ENCODE measurements around the gene SLCO3A1. TPM values are rescaled to one million over a fixed set of nuclear protein-coding genes. Genes with fewer than 3 reads are reported as not detected.

Gene SLCO3A1
- total and polyA plus RNA-seq, 2 donors (not counting 1 experiment from before 2014, with no cell fraction given) = 8.1 to 16.8 TPM

- no peaks in the 10 kb centered on the region for H3K4me1 ChIP-seq (ENCODE audit: control insufficient read depth, extremely low read depth, insufficient read depth, low read length)
- TF ChIP-seq CTCF (conservative IDR thresholded peaks at IDR 0.05 in 1 of 2, IDR thresholded peaks at IDR 0.05 in 1 of 2; ENCODE audit: low read depth in 1 of 2, low read length in 2 of 2) (no peak), EZH2 (IDR thresholded peaks at IDR 0.05; ENCODE audit: low read length, missing control alignments) (no peak)
- H3K79me2 ChIP-seq (ENCODE audit: control insufficient read depth, insufficient read depth, low read length) = no peaks in the 10 kb centered on the region
- H3K9me3 ChIP-seq (ENCODE audit: control insufficient read depth, insufficient read depth, low read depth, low read length) = no peaks in the 10 kb centered on the region
- no peaks in the 10 kb centered on the region for H4K20me1 ChIP-seq (ENCODE audit: control insufficient read depth, extremely low read depth, insufficient read depth, low read length)
- no peaks in the 10 kb centered on the region for H3K27me3 ChIP-seq (ENCODE audit: control insufficient read depth, insufficient read depth, low read length)
- H3K27ac ChIP-seq (ENCODE audit: insufficient read depth, low read length) = no peak overlapping the region
- DNase-seq (ENCODE audit: low read depth in 2 of 2) = no peak
- H2AFZ ChIP-seq (ENCODE audit: low read length) = no peak overlapping the region
- H3K36me3 ChIP-seq (ENCODE audit: control insufficient read depth, insufficient read depth, low read length) = no peaks in the 10 kb centered on the region
- no peak overlapping the region for H3K4me3 ChIP-seq (replicated peaks in 1 of 4; ENCODE audit: control extremely low read depth in 1 of 4, insufficient read depth in 1 of 4, low read depth in 3 of 4, low read length in 4 of 4)
- no peak overlapping the region for H3K4me2 ChIP-seq (ENCODE audit: extremely low read depth, insufficient read depth, low read length)
- H3K9ac ChIP-seq (ENCODE audit: insufficient read depth, low read length) = no peak overlapping the region
Measured at GRCh38 chr15:92044203-92044909, 190.8 kb downstream of the SLCO3A1 start.

DNA sequence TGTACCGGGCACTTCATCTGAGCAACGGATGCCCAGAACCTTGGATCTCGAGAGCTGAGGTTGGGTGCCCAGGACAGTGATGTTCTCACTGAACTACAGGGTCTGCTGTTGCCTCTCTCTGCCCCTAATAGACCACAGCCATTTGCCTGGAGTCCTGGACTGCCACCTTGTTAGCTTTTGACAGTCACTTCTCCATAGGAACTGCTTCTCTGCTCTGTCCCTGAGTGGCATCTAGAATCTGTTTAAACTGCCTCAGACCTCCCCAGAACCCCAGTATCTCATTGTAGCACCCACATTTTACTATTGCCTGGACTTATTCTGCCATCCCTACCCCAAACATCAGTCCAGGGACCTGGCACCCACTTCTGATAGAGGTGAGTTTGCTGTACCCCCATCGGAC lies 194.4 kb downstream of the SLCO3A1 start:
- no peak for DNase-seq (ENCODE audit: low read depth in 2 of 2)
- H3K36me3 ChIP-seq (ENCODE audit: control insufficient read depth, insufficient read depth, low read length) = no peaks in the 10 kb centered on the region
- no peak overlapping the region for H3K4me2 ChIP-seq (ENCODE audit: extremely low read depth, insufficient read depth, low read length)
- H3K27ac ChIP-seq (ENCODE audit: insufficient read depth, low read length) = no peak overlapping the region
- no peaks in the 10 kb centered on the region for H3K79me2 ChIP-seq (ENCODE audit: control insufficient read depth, insufficient read depth, low read length)
- TF ChIP-seq CTCF (conservative IDR thresholded peaks at IDR 0.05 in 1 of 2, IDR thresholded peaks at IDR 0.05 in 1 of 2; ENCODE audit: low read depth in 1 of 2, low read length in 2 of 2) = no peak
- TF ChIP-seq EZH2 (IDR thresholded peaks at IDR 0.05; ENCODE audit: low read length, missing control alignments) = no peak
- no peak overlapping the region for H3K9ac ChIP-seq (ENCODE audit: insufficient read depth, low read length)
- H3K4me1 ChIP-seq (ENCODE audit: control insufficient read depth, extremely low read depth, insufficient read depth, low read length) = no peaks in the 10 kb centered on the region
- H3K4me3 ChIP-seq (replicated peaks in 1 of 4; ENCODE audit: control extremely low read depth in 1 of 4, insufficient read depth in 1 of 4, low read depth in 3 of 4, low read length in 4 of 4) = no peak overlapping the region
- H3K27me3 ChIP-seq (ENCODE audit: control insufficient read depth, insufficient read depth, low read length) = no peaks in the 10 kb centered on the region
- no peak overlapping the region for H2AFZ ChIP-seq (ENCODE audit: low read length)
- no peaks in the 10 kb centered on the region for H3K9me3 ChIP-seq (ENCODE audit: control insufficient read depth, insufficient read depth, low read depth, low read length)
- no peaks in the 10 kb centered on the region for H4K20me1 ChIP-seq (ENCODE audit: control insufficient read depth, extremely low read depth, insufficient read depth, low read length)

- Histone ChIP-seq H3K4me3 (replicated peaks in 1 of 4; ENCODE audit: control extremely low read depth in 1 of 4, insufficient read depth in 1 of 4, low read depth in 3 of 4, low read length in 4 of 4) (no peak overlapping the region), H3K27me3 (ENCODE audit: control insufficient read depth, insufficient read depth, low read length) (no peaks in the 10 kb centered on the region), H2AFZ (ENCODE audit: low read length) (no peak overlapping the region)
Measured at GRCh38 chr15:92048739-92049138, 195.2 kb downstream of the SLCO3A1 start.

More at GRCh38 chr15:92048739-92049138, 195.2 kb downstream of the SLCO3A1 start:
- H4K20me1 ChIP-seq (ENCODE audit: control insufficient read depth, extremely low read depth, insufficient read depth, low read length) = no peaks in the 10 kb centered on the region
- TF ChIP-seq CTCF (conservative IDR thresholded peaks at IDR 0.05 in 1 of 2, IDR thresholded peaks at IDR 0.05 in 1 of 2; ENCODE audit: low read depth in 1 of 2, low read length in 2 of 2) = no peak
- no peak for TF ChIP-seq EZH2 (IDR thresholded peaks at IDR 0.05; ENCODE audit: low read length, missing control alignments)
- no peaks in the 10 kb centered on the region for H3K9me3 ChIP-seq (ENCODE audit: control insufficient read depth, insufficient read depth, low read depth, low read length)
- DNase-seq (ENCODE audit: low read depth in 2 of 2) = no peak
- H3K9ac ChIP-seq (ENCODE audit: insufficient read depth, low read length) = no peak overlapping the region
- H3K4me1 ChIP-seq (ENCODE audit: control insufficient read depth, extremely low read depth, insufficient read depth, low read length) = no peaks in the 10 kb centered on the region
- no peaks in the 10 kb centered on the region for H3K79me2 ChIP-seq (ENCODE audit: control insufficient read depth, insufficient read depth, low read length)
- no peak overlapping the region for H3K27ac ChIP-seq (ENCODE audit: insufficient read depth, low read length)
- no peaks in the 10 kb centered on the region for H3K36me3 ChIP-seq (ENCODE audit: control insufficient read depth, insufficient read depth, low read length)
- no peak overlapping the region for H3K4me2 ChIP-seq (ENCODE audit: extremely low read depth, insufficient read depth, low read length)
